NCI-H510A treated with DMSO at 0.1 percent for 48 hours (cell line): ENCODE measurements around the gene TSEN15.

Experiments
- DNase-seq: peaks from one replicate; lab custom pipeline; 2025; lab: John Stamatoyannopoulos, UW

The TSEN15 gene

GRCh38 chr1:184051485-184052193, at the start of gene TSEN15:
TSS of gene TSEN15 (plus strand) at chr1:184051730. CDS start at chr1:184051756, 26 bp downstream.
- DNase-seq: peak; percentile 81

- no peak for DNase-seq
These were observed 49.5 kb upstream of the TSEN15 start for GRCh38 chr1:184002071-184002470.

- DNase-seq: no peak
These were observed 46.6 kb upstream of the TSEN15 start for GRCh38 chr1:184004935-184005334.

GRCh38 chr1:184005506-184005905, 46.0 kb upstream of the TSEN15 start:
- DNase-seq: no peak

- DNase-seq: no peak
These were observed 40.7 kb upstream of the TSEN15 start for GRCh38 chr1:184010788-184011187.

- DNase-seq: no peak
These were observed 39.3 kb upstream of the TSEN15 start for GRCh38 chr1:184012187-184012586.

- DNase-seq: no peak
These were observed 37.3 kb upstream of the TSEN15 start for GRCh38 chr1:184014271-184014670.

GRCh38 chr1:184016169-184016568, 35.4 kb upstream of the TSEN15 start:
- DNase-seq: no peak

GRCh38 chr1:184017306-184017705, 34.2 kb upstream of the TSEN15 start:
- DNase-seq: no peak

- no peak for DNase-seq
These were observed 32.9 kb upstream of the TSEN15 start for GRCh38 chr1:184018622-184019021.

- no peak for DNase-seq
These were observed 32.5 kb upstream of the TSEN15 start for GRCh38 chr1:184019069-184019468.

GRCh38 chr1:184019506-184019905, 32.0 kb upstream of the TSEN15 start:
- no peak for DNase-seq

- no peak for DNase-seq
These were observed 31.2 kb upstream of the TSEN15 start for GRCh38 chr1:184020328-184020727.

GRCh38 chr1:184020855-184021254, 30.7 kb upstream of the TSEN15 start:
- no peak for DNase-seq

- no peak for DNase-seq
These were observed 29.8 kb upstream of the TSEN15 start for GRCh38 chr1:184021728-184022127.

GRCh38 chr1:184022668-184023067, 28.9 kb upstream of the TSEN15 start:
- no peak for DNase-seq

GRCh38 chr1:184023171-184023570, 28.4 kb upstream of the TSEN15 start:
- no peak for DNase-seq

- peak; percentile 25 for DNase-seq
These were observed 26.3 kb upstream of the TSEN15 start for GRCh38 chr1:184025242-184025675.

GRCh38 chr1:184027826-184028695, 23.5 kb upstream of the TSEN15 start:
- DNase-seq: no peak

GRCh38 chr1:184028854-184029623, 22.5 kb upstream of the TSEN15 start:
- no peak for DNase-seq

GRCh38 chr1:184030433-184031091, 21.0 kb upstream of the TSEN15 start:
- DNase-seq: no peak

- no peak for DNase-seq
These were observed 20.5 kb upstream of the TSEN15 start for GRCh38 chr1:184031092-184031408.
